Activated T-cell treated with anti-CD3 and anti-CD28 coated beads for 48 hours (primary cell): ENCODE data around the gene MITF.

Experiments used
- DNase-seq: peaks from one replicate; pipeline ENCODE4 v3.0.0-alpha.2; 2020; ENCODE audit warnings: low read depth

Gene MITF

DNA sequence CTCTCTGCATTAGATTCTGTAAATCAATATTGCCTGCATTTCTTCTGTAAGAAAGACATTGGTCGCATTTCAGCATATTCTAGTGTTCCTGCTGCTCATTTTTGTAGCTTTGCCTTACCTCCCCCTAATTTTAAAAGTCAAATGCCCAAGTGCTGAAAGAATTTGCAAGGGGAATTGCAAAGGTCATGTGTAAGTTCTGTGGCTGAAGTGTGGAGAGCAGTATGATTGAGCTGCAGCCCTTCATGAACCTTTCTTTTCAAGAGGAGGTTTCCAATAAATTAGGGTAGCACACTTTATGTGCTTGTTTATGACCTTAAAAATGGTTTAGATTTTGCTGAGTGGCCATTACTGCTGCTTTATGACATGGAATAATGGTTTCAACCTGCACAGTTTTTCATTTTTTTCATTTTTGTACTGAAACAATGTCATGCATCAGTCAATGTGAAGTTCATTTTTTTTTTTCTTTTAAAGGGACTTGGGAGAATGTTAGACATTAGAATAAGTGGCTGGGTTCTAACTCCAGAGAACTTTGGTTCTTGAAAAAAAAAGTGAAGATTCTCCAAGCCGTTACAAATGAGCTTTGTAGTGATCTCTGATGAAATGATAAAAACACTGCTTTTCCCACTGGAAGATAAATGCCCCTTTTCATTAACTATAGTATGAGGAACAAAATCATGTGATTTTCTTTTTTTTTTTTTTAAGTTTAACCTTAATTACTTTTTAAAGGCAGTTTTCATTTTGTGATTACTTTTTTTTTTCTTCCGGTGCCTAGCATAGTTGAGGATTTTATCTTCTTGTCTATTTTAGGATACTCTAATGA, 99.6 kb downstream of the MITF start:
- DNase-seq = no peak

DNA sequence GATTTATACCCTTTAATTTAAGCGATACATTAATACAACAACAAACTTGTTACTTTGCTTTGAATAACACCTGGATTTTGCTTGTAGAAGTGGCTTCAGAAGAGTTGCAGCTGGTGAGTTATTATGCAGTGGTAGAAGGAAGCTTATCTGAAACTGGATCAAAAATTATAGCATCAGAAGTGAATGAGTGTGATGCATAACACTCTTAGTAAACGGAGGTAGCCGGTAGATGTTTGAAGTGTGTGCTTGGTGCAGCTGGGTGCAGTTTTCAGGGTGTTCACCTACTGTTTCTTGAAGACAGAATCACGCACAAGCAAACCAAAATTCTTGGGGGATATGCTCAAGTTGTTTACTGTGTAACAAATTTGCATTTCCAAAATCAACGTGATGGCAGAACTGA, 103.1 kb downstream of the MITF start:
- DNase-seq = no peak

- DNase-seq = no peak
Measured at GRCh38 chr3:69842789-69843188, 103.5 kb downstream of the MITF start.

DNA sequence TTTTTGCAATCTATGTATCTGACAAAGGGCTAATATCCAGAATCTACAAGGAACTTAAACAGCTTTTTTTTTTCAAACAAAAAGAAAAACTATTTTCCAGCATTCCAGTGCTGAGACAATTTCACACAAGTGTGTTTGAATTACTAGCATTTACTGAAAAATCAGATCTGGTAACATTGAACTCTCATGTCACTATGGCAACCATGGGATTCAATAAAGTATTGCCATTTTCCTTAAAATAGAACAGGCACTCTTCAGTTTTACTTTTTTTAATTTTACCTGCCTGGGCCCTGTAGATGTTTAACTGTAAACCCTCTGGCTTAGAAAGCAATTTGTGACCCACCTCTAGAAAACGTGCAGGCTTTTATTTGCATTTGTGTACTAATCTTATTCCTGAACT, 105.4 kb downstream of the MITF start:
- DNase-seq = no peak

- DNase-seq = no peak
Measured at GRCh38 chr3:69847303-69847702, 108.0 kb downstream of the MITF start.

DNA sequence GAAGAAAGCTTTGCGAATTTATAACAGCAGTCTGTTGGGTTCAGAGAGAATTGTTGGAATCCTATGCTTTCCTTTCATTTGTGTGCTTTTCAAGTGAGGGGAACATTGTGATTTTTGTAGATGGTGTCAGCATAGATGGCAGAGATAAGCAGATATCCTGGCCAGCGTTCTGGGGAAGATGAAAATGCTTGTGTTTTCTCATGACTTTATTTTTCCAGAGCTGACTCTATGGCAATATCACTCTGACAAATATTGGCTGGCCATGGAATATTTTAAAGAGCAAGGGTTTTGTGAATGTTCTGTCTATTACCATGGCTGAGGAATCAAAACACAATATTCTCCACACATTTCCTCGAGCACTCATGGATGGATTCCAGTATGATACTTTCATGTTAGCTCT, 108.8 kb downstream of the MITF start:
- DNase-seq = no peak

DNA sequence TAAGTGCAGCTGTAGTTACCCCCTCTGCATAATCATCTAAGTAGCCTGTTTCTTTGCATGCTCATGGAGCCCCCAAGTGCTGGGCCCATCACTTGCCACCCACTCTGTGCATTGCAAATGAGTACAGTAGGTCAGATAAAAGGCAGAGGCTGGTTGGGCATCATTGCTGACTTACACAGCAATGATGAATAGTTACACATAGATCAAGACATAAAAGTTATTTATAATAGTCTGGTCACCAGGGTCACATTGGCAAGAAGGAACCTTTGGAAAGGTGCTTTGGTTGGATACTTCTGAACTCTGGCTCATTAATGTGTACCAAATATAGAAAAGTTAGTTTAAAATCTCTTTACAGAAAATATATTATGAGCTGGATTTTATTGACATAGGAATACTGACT, 111.6 kb downstream of the MITF start:
- no peak for DNase-seq

- no peak for DNase-seq
Measured at GRCh38 chr3:69853027-69853426, 113.8 kb downstream of the MITF start.

DNA sequence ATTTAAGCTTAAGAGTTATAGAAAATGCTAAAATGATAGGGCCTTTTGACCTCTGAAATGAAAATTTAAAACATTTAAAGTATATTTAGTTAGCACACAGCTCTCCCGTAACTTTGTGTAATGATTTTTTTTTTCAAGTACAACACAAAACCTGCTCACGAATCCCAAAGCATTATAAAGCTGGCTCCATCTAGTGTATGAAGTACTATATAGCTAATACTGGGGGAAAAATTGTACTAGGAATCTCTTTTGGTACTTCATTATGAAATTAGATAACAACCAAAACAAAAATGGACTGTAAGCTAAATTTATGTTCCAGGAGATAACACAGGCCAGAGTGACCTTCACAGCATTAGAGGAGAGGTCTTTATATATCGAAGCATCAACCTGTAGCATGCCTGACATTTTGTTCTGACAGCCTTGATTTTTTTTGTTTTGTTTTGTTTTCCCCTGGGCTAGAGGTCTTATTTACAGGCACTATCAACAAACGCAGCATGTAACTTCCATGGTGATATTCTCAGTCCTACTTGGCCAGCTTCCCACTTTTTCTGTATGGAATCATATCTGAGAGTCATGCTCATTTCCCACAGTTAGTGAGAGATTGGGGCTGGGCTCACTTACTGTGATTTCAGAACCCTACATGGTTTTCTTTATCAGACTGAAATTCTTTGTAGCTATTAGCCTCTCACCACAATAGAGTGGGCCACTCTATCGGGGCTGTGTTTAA, 116.3 kb downstream of the MITF start:
- no peak for DNase-seq

GRCh38 chr3:69856965-69857705, 117.9 kb downstream of the MITF start:
- DNase-seq = no peak

GRCh38 chr3:69861556-69861955, 122.3 kb downstream of the MITF start:
- no peak for DNase-seq

DNA sequence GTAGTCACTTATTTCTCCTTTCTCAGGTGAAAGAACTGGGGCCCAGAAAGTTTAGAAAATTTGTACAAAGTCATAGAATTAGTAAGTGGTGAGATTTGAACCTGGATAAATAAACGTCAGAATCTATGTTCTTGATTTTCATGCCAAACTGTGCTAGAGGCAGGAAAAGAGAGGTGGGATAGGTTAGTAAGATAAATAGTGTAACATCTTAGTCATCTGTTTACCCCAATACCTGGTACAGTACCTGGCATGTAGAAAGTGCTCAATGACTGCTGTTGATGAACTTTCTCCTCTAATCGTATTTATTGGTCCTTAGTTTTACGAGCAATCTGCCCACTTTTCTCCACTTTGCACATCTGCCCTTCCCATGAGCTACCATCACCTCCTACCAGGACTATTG, 124.9 kb downstream of the MITF start:
- no peak for DNase-seq

GRCh38 chr3:69864766-69865165, 125.5 kb downstream of the MITF start:
- DNase-seq = no peak

DNA sequence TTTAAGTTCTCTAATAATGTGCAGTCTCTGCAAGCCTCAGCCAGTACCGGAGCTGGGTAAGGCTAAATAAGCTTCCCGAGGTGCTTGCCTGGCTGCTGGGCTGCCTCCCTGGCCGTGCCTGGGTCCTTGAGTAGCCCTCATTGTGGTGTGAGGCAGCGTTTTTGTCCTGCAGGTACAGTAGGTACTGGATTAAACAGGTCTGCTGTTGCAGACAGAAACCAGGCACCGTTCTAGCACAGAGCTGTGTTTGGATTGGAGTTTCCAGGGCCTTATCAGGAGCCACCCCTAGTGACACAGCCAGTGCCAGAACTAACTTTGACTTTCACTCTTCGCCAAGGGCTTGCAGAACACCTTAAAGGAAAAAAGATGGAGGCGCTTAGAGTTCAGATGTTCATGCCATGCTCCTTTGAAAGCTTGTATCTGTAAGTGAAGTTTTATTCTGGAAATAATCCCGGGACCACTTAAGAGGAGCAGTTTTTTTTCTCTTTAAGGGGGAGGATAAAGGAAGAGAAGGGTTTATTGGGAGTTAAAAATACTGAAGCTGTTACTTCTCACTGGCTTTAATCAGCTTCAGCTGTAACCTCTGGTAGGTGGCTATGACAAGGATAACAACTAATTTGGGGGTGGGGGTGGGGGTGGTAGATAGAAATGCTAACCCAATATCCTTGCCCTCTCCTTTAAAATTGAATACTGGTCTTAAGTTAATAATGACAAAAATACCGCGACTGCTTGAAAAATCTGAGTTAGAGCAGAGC, 126.8 kb downstream of the MITF start:
- DNase-seq = no peak

DNA sequence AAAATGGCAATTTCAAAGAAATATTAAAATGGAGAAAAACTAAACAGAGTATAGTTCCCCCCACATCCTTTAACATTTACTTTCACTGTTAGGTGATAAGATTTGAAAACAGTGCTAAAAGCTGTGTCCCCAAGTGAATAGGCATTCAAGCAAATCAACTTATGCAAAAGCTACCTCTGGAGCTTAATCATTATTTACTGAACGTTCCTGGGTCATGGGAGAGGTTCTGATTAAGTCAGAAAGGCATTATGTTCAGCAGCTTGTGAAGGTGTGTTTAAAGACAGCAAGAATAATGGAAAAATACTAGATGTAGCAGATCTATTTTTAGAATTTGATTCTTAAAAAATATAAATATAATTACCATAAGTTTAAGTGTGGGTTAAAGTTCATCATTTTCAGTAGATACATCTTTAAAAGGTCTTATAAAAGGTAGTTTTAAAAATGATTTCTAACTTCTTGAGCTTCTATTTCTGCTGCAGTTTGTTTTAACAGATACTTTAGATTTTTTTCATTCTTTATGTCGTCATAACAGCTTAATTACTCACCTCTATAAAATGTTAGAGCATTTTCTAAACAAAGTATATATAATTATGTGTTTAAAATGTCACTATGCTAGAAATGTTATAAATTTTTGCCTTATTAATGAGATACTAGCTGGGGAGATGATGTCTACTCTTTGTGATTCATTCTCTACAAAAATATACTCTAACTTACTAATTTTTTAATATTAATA, 127.9 kb downstream of the MITF start:
- no peak for DNase-seq

DNA sequence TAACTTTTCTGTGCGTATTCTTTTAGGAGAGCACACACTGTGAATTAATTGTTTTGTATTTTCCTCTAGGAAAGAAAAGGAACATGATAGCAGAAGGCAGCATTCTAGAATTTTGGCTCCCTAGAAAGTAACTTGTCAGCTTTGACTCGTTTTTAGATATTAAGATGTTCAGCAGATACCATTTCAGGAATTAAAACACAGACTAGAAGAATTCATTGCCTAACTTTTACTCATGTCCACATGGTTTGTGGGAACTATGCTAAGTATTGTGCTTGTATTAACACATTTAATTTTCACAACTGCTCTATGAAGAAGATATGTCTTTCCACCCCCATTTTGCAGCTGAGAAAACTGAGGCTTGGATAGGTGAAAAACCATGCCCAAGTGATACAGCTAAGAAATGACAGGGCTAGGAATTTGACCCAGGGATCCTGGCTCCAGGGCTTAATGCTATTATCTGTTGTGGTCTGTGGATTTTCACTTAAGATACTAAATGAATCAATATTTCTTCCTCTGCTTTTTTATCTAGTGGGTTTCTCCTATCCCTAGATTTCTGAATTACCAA, 128.8 kb downstream of the MITF start:
- no peak for DNase-seq

GRCh38 chr3:69868841-69869420, 129.7 kb downstream of the MITF start:
- DNase-seq = no peak

GRCh38 chr3:69869643-69870042, 130.4 kb downstream of the MITF start:
- DNase-seq = no peak

GRCh38 chr3:69871251-69871650, 132.0 kb downstream of the MITF start:
- DNase-seq = no peak

- no peak for DNase-seq
Measured at GRCh38 chr3:69871868-69872267, 132.6 kb downstream of the MITF start.
